ENCODE results near the gene TRAPPC12.
"Not testable (repeated sequence)": the region's sequence is repeated elsewhere in the genome, so short reads cannot be mapped to it uniquely, and the experiment has no call there.

The TRAPPC12 gene

GRCh38 chr2:3379647-3380534 is at the start of gene TRAPPC12:
TSS of gene TRAPPC12 (plus strand) at chr2:3379694. CDS start at chr2:3387624, 7,930 bp downstream.
- DNase-seq (ENCODE audit: low read depth in 4 of 4, low spot score in 1 of 4): peak; percentile 80 to 92 (median 90)

GRCh38 chr2:3332133-3332532 is 47.4 kb upstream of the TRAPPC12 start:
- DNase-seq (ENCODE audit: low read depth in 4 of 4, low spot score in 1 of 4): no peak

GRCh38 chr2:3334392-3335345 is 44.8 kb upstream of the TRAPPC12 start:
- DNase-seq (ENCODE audit: low read depth in 4 of 4, low spot score in 1 of 4): no peak

DNA sequence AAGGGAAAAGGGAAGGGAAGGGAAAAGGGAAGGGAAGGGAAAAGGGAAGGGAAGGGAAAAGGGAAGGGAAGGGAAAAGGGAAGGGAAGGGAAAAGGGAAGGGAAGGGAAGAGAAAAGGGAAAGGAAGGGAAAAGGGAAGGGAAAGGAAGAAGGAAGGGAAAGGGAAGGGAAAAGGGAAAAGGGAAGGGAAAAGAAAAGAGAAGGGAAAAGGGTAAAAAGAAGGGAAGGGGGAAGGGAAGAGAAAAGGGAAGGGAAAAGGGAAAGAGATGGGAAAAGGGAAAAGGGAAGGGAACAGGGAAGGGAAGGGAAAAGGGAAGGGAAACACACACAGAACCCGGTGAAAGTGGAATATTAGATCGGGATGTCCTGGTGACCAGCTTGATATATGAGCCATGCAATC is 42.6 kb upstream of the TRAPPC12 start:
- no peak for DNase-seq (ENCODE audit: low read depth in 4 of 4, low spot score in 1 of 4)

- no peak for DNase-seq (ENCODE audit: low read depth in 4 of 4, low spot score in 1 of 4)
Measured at GRCh38 chr2:3338340-3338739, 41.2 kb upstream of the TRAPPC12 start.

DNA sequence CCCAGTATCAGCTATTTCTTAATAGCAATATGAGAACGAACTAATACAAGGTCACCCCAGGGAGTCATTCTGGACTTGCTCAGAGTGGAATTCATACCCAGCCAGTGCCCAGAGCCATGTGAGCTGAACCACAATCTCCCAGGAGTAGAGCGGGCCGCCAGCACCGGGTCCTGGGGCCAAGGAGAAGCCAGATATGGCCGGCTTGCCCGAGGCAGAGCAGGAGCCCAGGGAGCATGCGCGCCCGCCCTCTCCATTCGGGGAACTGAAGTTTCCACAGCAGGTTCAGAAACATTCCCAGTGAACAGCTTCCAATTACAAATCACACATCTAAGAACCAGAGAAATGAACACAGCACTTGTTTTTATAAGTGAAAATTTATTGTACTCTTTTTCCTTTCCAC is 39.4 kb upstream of the TRAPPC12 start:
- DNase-seq (ENCODE audit: low read depth in 4 of 4, low spot score in 1 of 4): no peak

GRCh38 chr2:3341336-3341735 is 38.2 kb upstream of the TRAPPC12 start:
- DNase-seq (ENCODE audit: low read depth in 4 of 4, low spot score in 1 of 4): no peak

- no peak for DNase-seq (ENCODE audit: low read depth in 4 of 4, low spot score in 1 of 4)
Measured at GRCh38 chr2:3342324-3342723, 37.2 kb upstream of the TRAPPC12 start.

GRCh38 chr2:3343012-3343411 is 36.5 kb upstream of the TRAPPC12 start:
- DNase-seq (ENCODE audit: low read depth in 4 of 4, low spot score in 1 of 4): no peak

GRCh38 chr2:3344897-3345296 is 34.6 kb upstream of the TRAPPC12 start:
- no peak for DNase-seq (ENCODE audit: low read depth in 4 of 4, low spot score in 1 of 4)

GRCh38 chr2:3345621-3346020 is 33.9 kb upstream of the TRAPPC12 start:
- no peak for DNase-seq (ENCODE audit: low read depth in 4 of 4, low spot score in 1 of 4)

DNA sequence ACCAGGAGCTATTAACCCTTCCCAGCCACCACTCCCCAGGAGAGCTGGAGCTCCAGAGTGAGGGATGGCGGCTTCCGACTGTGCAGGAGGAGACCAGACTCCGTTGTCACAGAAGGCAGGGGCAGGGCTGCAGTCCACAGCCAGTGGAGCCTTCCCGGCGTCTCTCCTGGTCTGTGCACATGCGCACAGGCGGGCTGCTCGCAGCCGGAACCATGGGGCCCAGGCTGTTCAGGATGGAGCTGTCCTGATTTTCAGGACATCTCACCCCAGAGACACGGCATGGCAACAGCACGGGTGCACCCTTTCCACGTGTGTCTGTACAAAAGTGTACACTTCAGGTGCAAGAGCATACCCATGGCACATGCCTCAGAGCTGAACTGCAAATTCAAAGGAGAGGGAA is 30.7 kb upstream of the TRAPPC12 start:
- no peak for DNase-seq (ENCODE audit: low read depth in 4 of 4, low spot score in 1 of 4)

GRCh38 chr2:3349211-3349693 is 30.2 kb upstream of the TRAPPC12 start:
- no peak for DNase-seq (ENCODE audit: low read depth in 4 of 4, low spot score in 1 of 4)

GRCh38 chr2:3354986-3355385 is 24.5 kb upstream of the TRAPPC12 start:
- no peak for DNase-seq (ENCODE audit: low read depth in 4 of 4, low spot score in 1 of 4)

- DNase-seq (ENCODE audit: low read depth in 4 of 4, low spot score in 1 of 4): no peak
Measured at GRCh38 chr2:3355951-3356569, 23.4 kb upstream of the TRAPPC12 start.

DNA sequence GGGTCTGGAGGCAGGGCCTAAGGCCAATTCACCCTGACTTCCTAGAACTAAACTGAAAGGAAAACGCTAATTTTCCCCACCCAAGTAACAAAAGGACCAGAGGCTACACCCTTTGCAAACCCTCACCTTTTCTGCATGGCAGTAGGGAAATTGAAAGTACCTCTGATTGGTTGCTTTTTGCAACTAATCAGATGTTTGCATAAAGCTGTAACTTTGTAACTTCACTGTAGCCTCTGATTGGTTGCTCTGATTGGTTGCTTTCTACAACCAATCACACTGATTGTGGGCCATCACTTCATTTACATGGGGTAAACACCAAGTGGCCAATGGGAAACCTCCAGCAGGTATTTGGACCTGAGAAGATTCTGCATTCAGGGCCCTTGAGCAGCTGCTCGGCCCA is 22.7 kb upstream of the TRAPPC12 start:
- DNase-seq (ENCODE audit: low read depth in 4 of 4, low spot score in 1 of 4): no peak

DNA sequence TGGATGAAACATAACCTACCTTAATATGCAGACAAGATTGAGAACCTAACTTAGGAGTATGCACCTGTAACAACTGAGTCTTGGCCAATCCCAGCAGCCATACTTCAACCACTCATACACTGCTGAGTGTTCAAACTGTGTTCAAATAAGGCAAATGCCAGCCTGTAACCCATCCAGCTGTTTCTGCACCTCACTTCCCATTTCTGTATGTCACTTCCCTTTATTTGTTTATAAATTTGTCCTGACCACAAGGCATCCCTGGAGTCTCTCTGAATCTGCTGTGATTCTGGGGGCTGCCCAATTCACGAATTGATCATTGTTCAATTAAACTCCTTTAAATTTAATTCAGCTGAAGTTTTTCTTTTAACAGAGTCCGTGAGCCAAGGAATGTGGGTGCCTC is 22.0 kb upstream of the TRAPPC12 start:
- not testable (repeated sequence) for DNase-seq (ENCODE audit: low read depth in 4 of 4, low spot score in 1 of 4)

DNA sequence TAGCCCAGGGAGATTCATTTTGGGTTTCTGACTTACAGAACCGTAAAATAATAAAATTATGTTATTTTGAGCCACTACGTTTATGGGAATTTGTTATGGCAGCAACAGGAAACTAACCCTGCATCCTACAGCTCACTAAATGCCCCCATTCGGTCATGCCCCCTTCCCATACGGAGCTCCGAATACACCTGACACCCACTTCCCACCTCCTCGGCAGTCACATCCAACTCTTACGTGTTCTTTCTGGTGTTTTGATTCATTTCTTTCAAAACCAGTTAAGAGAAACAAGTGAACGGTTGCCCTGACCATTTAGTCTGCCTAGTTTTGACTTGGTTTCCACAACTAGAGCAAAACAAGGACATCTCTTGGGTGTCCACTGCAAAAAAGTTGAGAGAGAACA is 21.6 kb upstream of the TRAPPC12 start:
- DNase-seq (ENCODE audit: low read depth in 4 of 4, low spot score in 1 of 4): no peak

GRCh38 chr2:3361518-3362389 is 17.7 kb upstream of the TRAPPC12 start:
- DNase-seq (ENCODE audit: low read depth in 4 of 4, low spot score in 1 of 4): no peak

GRCh38 chr2:3365219-3365618 is 14.3 kb upstream of the TRAPPC12 start:
- DNase-seq (ENCODE audit: low read depth in 4 of 4, low spot score in 1 of 4): no peak
